HEK293 (cell line): ENCODE data around the gene PPP1R3G.

Experiments used
- CTCF ChIA-PET: fragments of 350-600 bp; formaldehyde crosslinking; extraction: SDS; loops from one replicate; lab custom pipeline; 2021; ENCODE audit warnings: antibody characterized with exemption; lab: Yijun Ruan, JAX
- POLR2A ChIA-PET: fragments of 300-600 bp; formaldehyde crosslinking; extraction: SDS; loops from one replicate; lab custom pipeline; 2020; ENCODE audit warnings: antibody characterized with exemption, inconsistent platforms; lab: Yijun Ruan, JAX
- H3K27ac ChIP-seq: fragments of 200-500 bp; sonication (Bioruptor generic); 2 replicates; pipeline ENCODE4 v1.5.1; 2014; ENCODE audit warnings: low read depth, low read length, control low read depth, inconsistent platforms; ENCODE audit errors: extremely low read depth
- H3K36me3 ChIP-seq, 2 experiments: fragments of 200-500 bp in 1 of 2; sonication (Bioruptor generic) in 1 of 2; 1 replicate in 1 of 2; 2 replicates in 1 of 2; pipeline ENCODE4 v1.5.1; 2014 to 2017; ENCODE audit warnings: inconsistent platforms in 2 of 2, low read length in 2 of 2; ENCODE audit not compliant: control insufficient read depth in 2 of 2, insufficient read depth in 1 of 2
- H3K4me1 ChIP-seq: fragments of 200-500 bp; sonication (Bioruptor generic); 2 replicates; pipeline ENCODE4 v1.5.1; 2014; ENCODE audit warnings: mild to moderate bottlenecking, low read length, inconsistent platforms; ENCODE audit not compliant: control insufficient read depth, insufficient read depth
- H3K4me3 ChIP-seq: 2 replicates; pipeline ENCODE4 v1.5.1; 2011; ENCODE audit warnings: low read depth, mild to moderate bottlenecking, control low read depth, low read length, moderate library complexity
- H3K9me3 ChIP-seq: fragments of 200-500 bp; sonication (Bioruptor generic); 2 replicates; pipeline ENCODE4 v1.5.1; 2014; ENCODE audit warnings: low read depth, low read length, inconsistent platforms; ENCODE audit not compliant: control insufficient read depth, insufficient read depth
- INSM2 ChIP-seq: fragments of 450-650 bp; formaldehyde crosslinking; IDR thresholded peaks from 2 replicates; pipeline ENCODE4 v1.5.1; 2016; ENCODE audit warnings: missing biosample characterization, missing genetic modification characterization
- PRDM1 ChIP-seq: fragments of 450-650 bp; formaldehyde crosslinking; IDR thresholded peaks from 2 replicates; pipeline ENCODE4; 2016; ENCODE audit warnings: missing biosample characterization, missing genetic modification characterization
- PRDM2 ChIP-seq: fragments of 450-650 bp; formaldehyde crosslinking; IDR thresholded peaks from 2 replicates; pipeline ENCODE4 v1.5.1; 2016; ENCODE audit warnings: missing biosample characterization, missing genetic modification characterization, borderline replicate concordance
- SETDB1 ChIP-seq: IDR thresholded peaks from one replicate; pipeline ENCODE4 v1.6.1; 2017; ENCODE audit warnings: mild to moderate bottlenecking, low read length, moderate library complexity, mixed read lengths; ENCODE audit not compliant: insufficient read length
- TRIM28 ChIP-seq: IDR thresholded peaks from 2 replicates; pipeline ENCODE4 v1.6.1; 2011; ENCODE audit warnings: low read length, control low read depth, borderline replicate concordance
- ZFP37 ChIP-seq: fragments of 450-650 bp; formaldehyde crosslinking; IDR thresholded peaks from 2 replicates; pipeline ENCODE4 v1.5.1; 2016; ENCODE audit warnings: missing biosample characterization, missing genetic modification characterization
- ZFP41 ChIP-seq: fragments of 450-650 bp; formaldehyde crosslinking; IDR thresholded peaks from 2 replicates; pipeline ENCODE4 v1.5.1; 2016; ENCODE audit warnings: missing biosample characterization, missing genetic modification characterization, borderline replicate concordance
- ZNF138 ChIP-seq: fragments of 450-650 bp; formaldehyde crosslinking; IDR thresholded peaks from 2 replicates; pipeline ENCODE4 v1.5.1; 2016; ENCODE audit warnings: missing biosample characterization, missing genetic modification characterization, borderline replicate concordance
- ZNF174 ChIP-seq: fragments of 450-650 bp; formaldehyde crosslinking; IDR thresholded peaks from 2 replicates; pipeline ENCODE4 v1.5.0; 2017; ENCODE audit warnings: missing biosample characterization, mild to moderate bottlenecking, missing genetic modification characterization
- ZNF2 ChIP-seq: fragments of 450-650 bp; formaldehyde crosslinking; IDR thresholded peaks from 2 replicates; pipeline ENCODE4 v1.5.1; 2016; ENCODE audit warnings: missing biosample characterization, missing genetic modification characterization
- ZNF214 ChIP-seq: fragments of 450-650 bp; formaldehyde crosslinking; IDR thresholded peaks from 2 replicates; pipeline ENCODE4 v1.5.1; 2017; ENCODE audit warnings: missing biosample characterization, mild to moderate bottlenecking, missing genetic modification characterization, borderline replicate concordance
- ZNF558 ChIP-seq: fragments of 450-650 bp; formaldehyde crosslinking; IDR thresholded peaks from 2 replicates; pipeline ENCODE4 v1.5.1; 2016; ENCODE audit warnings: missing biosample characterization, missing genetic modification characterization
- ZNF571 ChIP-seq: fragments of 450-650 bp; formaldehyde crosslinking; IDR thresholded peaks from 2 replicates; pipeline ENCODE4 v1.5.0; 2017; ENCODE audit warnings: missing biosample characterization, missing genetic modification characterization
- ZNF624 ChIP-seq: fragments of 450-650 bp; formaldehyde crosslinking; IDR thresholded peaks from 2 replicates; pipeline ENCODE4 v1.5.1; 2017; ENCODE audit warnings: missing biosample characterization, missing genetic modification characterization
- ZNF658 ChIP-seq: fragments of 450-650 bp; formaldehyde crosslinking; IDR thresholded peaks from 2 replicates; pipeline ENCODE4; 2016; ENCODE audit warnings: missing biosample characterization, missing genetic modification characterization
- ZNF664 ChIP-seq: fragments of 450-650 bp; formaldehyde crosslinking; IDR thresholded peaks from 2 replicates; pipeline ENCODE4 v1.5.1; 2016; ENCODE audit warnings: missing biosample characterization, missing genetic modification characterization
- ZNF701 ChIP-seq: fragments of 450-650 bp; formaldehyde crosslinking; IDR thresholded peaks from 2 replicates; pipeline ENCODE4 v1.5.1; 2016; ENCODE audit warnings: missing biosample characterization, missing genetic modification characterization
- ZNF792 ChIP-seq: fragments of 450-650 bp; formaldehyde crosslinking; IDR thresholded peaks from 2 replicates; pipeline ENCODE4 v1.5.1; 2016; ENCODE audit warnings: missing biosample characterization, missing genetic modification characterization
- ZSCAN18 ChIP-seq: fragments of 450-650 bp; formaldehyde crosslinking; IDR thresholded peaks from 2 replicates; pipeline ENCODE4 v1.5.1; 2016; ENCODE audit warnings: missing biosample characterization, missing genetic modification characterization
- ZSCAN4 ChIP-seq: fragments of 450-650 bp; formaldehyde crosslinking; IDR thresholded peaks from 2 replicates; pipeline ENCODE4 v1.5.1; 2017; ENCODE audit warnings: missing biosample characterization, missing genetic modification characterization
- TF ChIP-seq, protein P1 (sequence below): sonication (generic); formaldehyde crosslinking; IDR thresholded peaks from 2 replicates; pipeline ENCODE4 v1.8.1; 2022; ENCODE audit warnings: mild to moderate bottlenecking, moderate library complexity, missing genetic modification reagents
- TF ChIP-seq, protein P2 (sequence below): fragments of 450-650 bp; formaldehyde crosslinking; IDR thresholded peaks from 2 replicates; pipeline ENCODE4 v1.5.1; 2016; ENCODE audit warnings: missing biosample characterization, missing genetic modification characterization

Gene PPP1R3G

GRCh38 chr6:5050009-5050408 lies 35.1 kb upstream of the PPP1R3G start:
- no peak overlapping the region for H3K27ac ChIP-seq
- ChIA-PET POLR2A (no interaction called here), CTCF (no interaction called here)
- H3K9me3 ChIP-seq, result no peaks in the 10 kb centered on the region
- no peak for TF ChIP-seq ZNF701 (tag by site-specific recombination)
- TF ChIP-seq ZSCAN4, result no peak
- TF ChIP-seq, protein P1, sequence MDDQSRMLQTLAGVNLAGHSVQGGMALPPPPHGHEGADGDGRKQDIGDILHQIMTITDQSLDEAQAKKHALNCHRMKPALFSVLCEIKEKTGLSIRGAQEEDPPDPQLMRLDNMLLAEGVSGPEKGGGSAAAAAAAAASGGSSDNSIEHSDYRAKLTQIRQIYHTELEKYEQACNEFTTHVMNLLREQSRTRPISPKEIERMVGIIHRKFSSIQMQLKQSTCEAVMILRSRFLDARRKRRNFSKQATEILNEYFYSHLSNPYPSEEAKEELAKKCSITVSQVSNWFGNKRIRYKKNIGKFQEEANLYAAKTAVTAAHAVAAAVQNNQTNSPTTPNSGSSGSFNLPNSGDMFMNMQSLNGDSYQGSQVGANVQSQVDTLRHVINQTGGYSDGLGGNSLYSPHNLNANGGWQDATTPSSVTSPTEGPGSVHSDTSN (CRISPR knock-in tag), result no peak
- no peak for TF ChIP-seq ZNF658 (tag by site-specific recombination)
- no peak for TF ChIP-seq ZFP41 (tag by site-specific recombination)
- no peak for TF ChIP-seq ZNF138 (tag by site-specific recombination)
- TF ChIP-seq ZNF571, result no peak
- TF ChIP-seq ZFP37 (tag by site-specific recombination), result no peak
- no peak for TF ChIP-seq ZNF792 (tag by site-specific recombination)
- no peak for TF ChIP-seq ZNF214
- H3K4me1 ChIP-seq, result no peaks in the 10 kb centered on the region
- H3K36me3 ChIP-seq, result no peaks in the 10 kb centered on the region
- H3K4me3 ChIP-seq, result no peak overlapping the region

DNA sequence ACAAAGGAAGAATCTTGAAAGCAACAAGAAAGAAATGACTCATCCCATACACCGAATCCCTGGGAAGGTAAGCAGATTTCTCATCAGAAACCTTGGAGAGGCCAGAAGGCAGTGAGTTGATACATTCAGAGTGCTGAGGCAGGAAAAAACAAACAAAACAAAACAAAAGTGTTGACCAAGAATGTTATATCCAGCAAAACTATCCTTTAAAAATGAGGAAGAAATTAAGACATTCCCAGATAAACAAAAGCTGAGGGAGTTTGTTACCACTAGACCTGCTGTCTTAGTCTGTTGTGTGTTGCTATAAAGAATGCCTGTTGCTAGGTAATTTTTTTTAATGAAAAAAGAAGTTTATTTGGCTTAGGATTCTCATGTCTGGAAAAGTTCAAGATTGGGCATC lies 33.7 kb upstream of the PPP1R3G start:
- TF ChIP-seq ZNF558 (tag by site-specific recombination) (no peak), SETDB1 (peak; percentile 95), TRIM28 (peak; percentile 37; the same call in 1 of the 2 replicates)
- Histone ChIP-seq H3K36me3 (no peaks in the 10 kb centered on the region), H3K9me3 (no peaks in the 10 kb centered on the region), H3K4me1 (no peaks in the 10 kb centered on the region), H3K4me3 (no peak overlapping the region), H3K27ac (no peak overlapping the region)
- POLR2A ChIA-PET, result no interaction called here
- CTCF ChIA-PET, result interaction anchor here (0.7 to 2.1 kb wide), 5 partner anchors 10 to 328 kb away, joined by 3 to 7 read pairs (median 3); no protein-coding TSS in a partner anchor

- H3K27ac ChIP-seq, result no peak overlapping the region
- no peaks in the 10 kb centered on the region for H3K36me3 ChIP-seq
- ChIA-PET CTCF (interaction anchor here (1.1 to 2.1 kb wide), 3 partner anchors 23 to 418 kb away, joined by 3 to 7 read pairs (median 3); no protein-coding TSS in a partner anchor), POLR2A (no interaction called here)
- H3K4me3 ChIP-seq, result no peak overlapping the region
- H3K9me3 ChIP-seq, result no peaks in the 10 kb centered on the region
- H3K4me1 ChIP-seq, result no peaks in the 10 kb centered on the region
- TF ChIP-seq ZSCAN18 (tag by site-specific recombination) (no peak), ZNF664 (tag by site-specific recombination) (no peak), ZNF174 (tag by site-specific recombination) (no peak), PRDM1 (no peak), ZNF2 (tag by site-specific recombination) (no peak), INSM2 (tag by site-specific recombination) (no peak), ZNF624 (tag by site-specific recombination) (no peak), PRDM2 (no peak)
- TF ChIP-seq, protein P2, sequence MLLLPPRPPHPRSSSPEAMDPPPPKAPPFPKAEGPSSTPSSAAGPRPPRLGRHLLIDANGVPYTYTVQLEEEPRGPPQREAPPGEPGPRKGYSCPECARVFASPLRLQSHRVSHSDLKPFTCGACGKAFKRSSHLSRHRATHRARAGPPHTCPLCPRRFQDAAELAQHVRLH (tag by site-specific recombination), result no peak
These were observed 32.1 kb upstream of the PPP1R3G start for GRCh38 chr6:5053038-5053437.
